ENCODE results near the gene CHRNA4. TPM values are rescaled to one million over a fixed set of nuclear protein-coding genes. Genes with fewer than 3 reads are reported as not detected.

The CHRNA4 gene
- total RNA-seq, 4 donors from 2014 or later: 0.20 TPM; not detected in 3

DNA sequence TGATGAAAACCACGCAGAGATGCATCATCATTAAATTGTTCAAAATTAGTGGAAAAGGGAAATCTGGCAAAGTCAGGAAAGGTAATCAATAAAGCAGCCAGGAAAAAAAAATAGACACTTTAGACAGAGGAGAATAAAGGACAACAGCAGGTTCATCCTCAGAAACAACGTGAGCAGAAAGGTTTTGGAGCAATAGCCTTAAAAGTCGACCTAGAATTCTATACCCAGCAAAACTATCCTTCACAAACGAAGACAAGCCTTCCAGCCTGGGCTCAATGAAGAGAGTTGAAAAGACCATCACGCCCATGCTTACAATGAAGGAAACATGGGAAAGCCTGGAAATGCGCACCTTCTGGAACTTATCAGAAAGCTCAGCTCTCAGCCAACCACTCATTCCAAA, 24.7 kb upstream of the CHRNA4 start:
- H3K4me1 ChIP-seq: no peaks in the 10 kb centered on the region
- in situ Hi-C loops (cut with MboI; ENCODE audit: low pct_ligation_motif_present in 1 of 4, low pct_unique_long_range_greater_than_20kb in 1 of 4, low sequenced_read_pairs in 3 of 4) (no loop called here), intact Hi-C loops (cut with DNase I; ENCODE audit: low total_unique reads) (no loop called here)
- TF ChIP-seq, protein P1, sequence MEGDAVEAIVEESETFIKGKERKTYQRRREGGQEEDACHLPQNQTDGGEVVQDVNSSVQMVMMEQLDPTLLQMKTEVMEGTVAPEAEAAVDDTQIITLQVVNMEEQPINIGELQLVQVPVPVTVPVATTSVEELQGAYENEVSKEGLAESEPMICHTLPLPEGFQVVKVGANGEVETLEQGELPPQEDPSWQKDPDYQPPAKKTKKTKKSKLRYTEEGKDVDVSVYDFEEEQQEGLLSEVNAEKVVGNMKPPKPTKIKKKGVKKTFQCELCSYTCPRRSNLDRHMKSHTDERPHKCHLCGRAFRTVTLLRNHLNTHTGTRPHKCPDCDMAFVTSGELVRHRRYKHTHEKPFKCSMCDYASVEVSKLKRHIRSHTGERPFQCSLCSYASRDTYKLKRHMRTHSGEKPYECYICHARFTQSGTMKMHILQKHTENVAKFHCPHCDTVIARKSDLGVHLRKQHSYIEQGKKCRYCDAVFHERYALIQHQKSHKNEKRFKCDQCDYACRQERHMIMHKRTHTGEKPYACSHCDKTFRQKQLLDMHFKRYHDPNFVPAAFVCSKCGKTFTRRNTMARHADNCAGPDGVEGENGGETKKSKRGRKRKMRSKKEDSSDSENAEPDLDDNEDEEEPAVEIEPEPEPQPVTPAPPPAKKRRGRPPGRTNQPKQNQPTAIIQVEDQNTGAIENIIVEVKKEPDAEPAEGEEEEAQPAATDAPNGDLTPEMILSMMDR (IDR thresholded peaks at IDR 0.05): no peak
- no peak for TF ChIP-seq POLR2AphosphoS5 (IDR thresholded peaks at IDR 0.05)
- TF ChIP-seq EP300 (IDR thresholded peaks at IDR 0.05; ENCODE audit: low read depth): no peak
- no peak for TF ChIP-seq POLR2A (IDR thresholded peaks at IDR 0.05)
- peaks cover 12 to 15% of the 10 kb centered on the region in 2 donors for H3K9me3 ChIP-seq
- DNase-seq: no peak
- H3K4me3 ChIP-seq: no peak overlapping the region
- 75 to 88% methylated on average over 4 to 6 of the region's 6 CpGs for WGBS, 2 donors (ENCODE audit: low coverage in 1 of 2)
- H3K27ac ChIP-seq: no peak overlapping the region
- no peaks in the 10 kb centered on the region for H3K36me3 ChIP-seq
- H3K27me3 ChIP-seq: peaks cover 22% of the 10 kb centered on the region

DNA sequence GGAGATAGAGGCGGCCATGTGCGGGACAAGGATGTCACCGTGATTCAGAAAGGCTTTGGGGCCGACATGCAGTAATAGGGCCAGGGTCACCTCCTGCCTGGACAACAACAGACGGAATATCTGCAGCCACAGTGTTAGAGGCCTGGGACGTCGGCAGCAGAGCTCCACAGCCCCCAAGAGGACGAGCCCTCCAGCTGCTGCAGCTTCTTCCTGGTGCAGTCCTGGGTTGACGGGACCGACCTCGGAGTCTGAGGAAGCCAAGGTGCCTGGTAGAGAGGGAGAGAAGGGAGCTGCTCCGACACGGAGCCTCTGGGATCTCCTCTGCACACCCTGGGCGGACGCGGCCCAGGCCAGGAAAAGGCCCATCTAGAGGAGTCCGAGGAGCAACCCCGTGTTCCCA, 23.2 kb upstream of the CHRNA4 start:
- WGBS, 2 donors (ENCODE audit: low coverage in 1 of 2): 83% methylated on average over 18 of the region's 18 CpGs; no CpG with 5 or more reads in 1 of the 2 donors
- Histone ChIP-seq H3K4me3 (no peak overlapping the region), H3K27me3 (peaks cover 29% of the 10 kb centered on the region), H3K36me3 (no peaks in the 10 kb centered on the region), H3K4me1 (no peaks in the 10 kb centered on the region), H3K9me3 (peaks cover 12 to 15% of the 10 kb centered on the region in 2 donors), H3K27ac (no peak overlapping the region)
- in situ Hi-C loops (cut with MboI; ENCODE audit: low pct_ligation_motif_present in 1 of 4, low pct_unique_long_range_greater_than_20kb in 1 of 4, low sequenced_read_pairs in 3 of 4): no loop called here
- intact Hi-C loops (cut with DNase I; ENCODE audit: low total_unique reads): loop anchor here (5.0 kb wide), 1 partner anchor 72 kb away; no protein-coding TSS in a partner anchor
- no peak for DNase-seq
- TF ChIP-seq POLR2AphosphoS5 (IDR thresholded peaks at IDR 0.05) (no peak), POLR2A (IDR thresholded peaks at IDR 0.05) (no peak), EP300 (IDR thresholded peaks at IDR 0.05; ENCODE audit: low read depth) (no peak)
- TF ChIP-seq, protein P1 (IDR thresholded peaks at IDR 0.05): no peak

DNA sequence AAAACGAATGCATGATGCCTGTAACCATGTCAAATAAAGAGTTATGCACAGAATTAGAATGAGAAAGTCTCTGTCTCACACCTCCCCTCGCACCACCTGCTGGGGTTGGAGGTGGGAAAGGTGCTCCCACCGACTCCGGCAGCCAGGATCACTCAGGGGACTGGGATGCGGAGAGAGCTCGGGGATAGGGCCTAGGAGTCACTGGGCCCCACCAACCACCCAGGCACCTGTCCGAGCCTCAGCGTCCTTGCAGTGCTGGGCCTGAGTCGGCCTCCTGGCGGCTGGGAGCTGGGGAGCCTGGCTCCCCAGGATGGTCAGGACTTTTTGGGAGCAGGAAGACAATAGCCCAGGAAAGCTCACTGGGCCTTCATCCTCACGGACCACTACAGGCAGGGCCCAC, 22.4 kb upstream of the CHRNA4 start:
- Histone ChIP-seq H3K27ac (no peak overlapping the region), H3K27me3 (peaks cover 30% of the 10 kb centered on the region), H3K36me3 (no peaks in the 10 kb centered on the region), H3K4me3 (no peak overlapping the region), H3K9me3 (peaks cover 12 to 15% of the 10 kb centered on the region in 2 donors), H3K4me1 (no peaks in the 10 kb centered on the region)
- in situ Hi-C loops (cut with MboI; ENCODE audit: low pct_ligation_motif_present in 1 of 4, low pct_unique_long_range_greater_than_20kb in 1 of 4, low sequenced_read_pairs in 3 of 4) (no loop called here), intact Hi-C loops (cut with DNase I; ENCODE audit: low total_unique reads) (loop anchor here (5.0 kb wide), 1 partner anchor 71 kb away; no protein-coding TSS in a partner anchor)
- no peak for DNase-seq
- 13 to 71% methylated on average over 1 to 11 of the region's 11 CpGs for WGBS, 2 donors (ENCODE audit: low coverage in 1 of 2)
- TF ChIP-seq, protein P1 (IDR thresholded peaks at IDR 0.05): no peak
- TF ChIP-seq POLR2A (IDR thresholded peaks at IDR 0.05) (no peak), EP300 (IDR thresholded peaks at IDR 0.05; ENCODE audit: low read depth) (no peak), POLR2AphosphoS5 (IDR thresholded peaks at IDR 0.05) (no peak)

DNA sequence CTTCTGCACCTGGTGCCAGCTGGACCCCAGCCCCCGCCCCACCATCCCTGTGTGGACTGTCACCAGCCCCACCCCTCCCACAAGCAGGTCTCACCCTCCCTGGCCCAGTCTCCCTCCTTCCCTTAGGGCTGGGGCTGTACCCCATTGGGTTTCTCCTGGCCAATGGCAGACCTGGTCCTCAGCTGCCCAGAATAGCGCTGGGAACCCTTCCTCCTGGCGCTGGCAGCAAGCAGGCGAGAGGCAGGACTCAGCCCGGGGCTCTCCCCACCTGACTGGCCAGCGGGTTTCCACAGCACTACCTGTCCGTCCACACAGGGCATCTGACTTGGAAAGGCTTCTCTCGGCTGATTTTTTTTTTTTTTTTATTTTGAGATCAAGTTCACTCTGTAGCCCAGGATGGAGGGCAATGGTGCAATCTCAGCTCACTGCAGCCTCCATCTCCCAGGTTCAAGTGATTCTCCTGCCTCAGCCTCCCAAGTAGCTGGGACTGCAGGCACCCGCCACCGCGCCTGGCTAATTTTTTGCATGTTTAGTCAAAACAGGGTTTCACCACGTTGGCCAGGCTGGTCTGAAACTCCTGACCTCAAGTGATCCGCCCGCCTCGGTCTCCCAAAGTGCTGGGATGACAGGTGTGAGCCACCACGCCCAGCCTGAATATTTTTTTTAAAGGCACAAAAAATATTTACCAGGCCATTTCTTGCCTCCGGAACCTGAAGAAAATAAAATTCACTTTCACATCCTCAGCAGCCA, 21.6 kb upstream of the CHRNA4 start:
- H3K9me3 ChIP-seq: peaks cover 12 to 15% of the 10 kb centered on the region in 2 donors
- H3K36me3 ChIP-seq: no peaks in the 10 kb centered on the region
- in situ Hi-C loops (cut with MboI; ENCODE audit: low pct_ligation_motif_present in 1 of 4, low pct_unique_long_range_greater_than_20kb in 1 of 4, low sequenced_read_pairs in 3 of 4) (no loop called here), intact Hi-C loops (cut with DNase I; ENCODE audit: low total_unique reads) (loop anchor here (5.0 kb wide), 1 partner anchor 70 kb away; no protein-coding TSS in a partner anchor)
- 17 to 50% methylated on average over 1 to 17 of the region's 17 CpGs for WGBS, 2 donors (ENCODE audit: low coverage in 1 of 2)
- no peaks in the 10 kb centered on the region for H3K4me1 ChIP-seq
- no peak overlapping the region for H3K4me3 ChIP-seq
- H3K27ac ChIP-seq: no peak overlapping the region
- no peak for DNase-seq
- TF ChIP-seq POLR2AphosphoS5 (IDR thresholded peaks at IDR 0.05): no peak
- no peak for TF ChIP-seq POLR2A (IDR thresholded peaks at IDR 0.05)
- TF ChIP-seq, protein P1 (IDR thresholded peaks at IDR 0.05): no peak
- TF ChIP-seq EP300 (IDR thresholded peaks at IDR 0.05; ENCODE audit: low read depth): no peak
- peaks cover 39% of the 10 kb centered on the region for H3K27me3 ChIP-seq
